Stimulated activated CD4-positive, alpha-beta T cell treated with anti-CD3 and anti-CD28 coated beads, TNF-alpha, amount 100 ng/mL, for 4 hours (primary cell): ENCODE measurements around the gene DBN1.
A peak's percentile ranks its signal among the peaks of the same experiment; 100 is the strongest.

ENCODE experiments used
- DNase-seq, 3 experiments: peaks; one replicate each; pipeline ENCODE4 v3.0.0-alpha.2; 2020; ENCODE audit warnings: low read depth in 3 of 3

DBN1 gene

DNA sequence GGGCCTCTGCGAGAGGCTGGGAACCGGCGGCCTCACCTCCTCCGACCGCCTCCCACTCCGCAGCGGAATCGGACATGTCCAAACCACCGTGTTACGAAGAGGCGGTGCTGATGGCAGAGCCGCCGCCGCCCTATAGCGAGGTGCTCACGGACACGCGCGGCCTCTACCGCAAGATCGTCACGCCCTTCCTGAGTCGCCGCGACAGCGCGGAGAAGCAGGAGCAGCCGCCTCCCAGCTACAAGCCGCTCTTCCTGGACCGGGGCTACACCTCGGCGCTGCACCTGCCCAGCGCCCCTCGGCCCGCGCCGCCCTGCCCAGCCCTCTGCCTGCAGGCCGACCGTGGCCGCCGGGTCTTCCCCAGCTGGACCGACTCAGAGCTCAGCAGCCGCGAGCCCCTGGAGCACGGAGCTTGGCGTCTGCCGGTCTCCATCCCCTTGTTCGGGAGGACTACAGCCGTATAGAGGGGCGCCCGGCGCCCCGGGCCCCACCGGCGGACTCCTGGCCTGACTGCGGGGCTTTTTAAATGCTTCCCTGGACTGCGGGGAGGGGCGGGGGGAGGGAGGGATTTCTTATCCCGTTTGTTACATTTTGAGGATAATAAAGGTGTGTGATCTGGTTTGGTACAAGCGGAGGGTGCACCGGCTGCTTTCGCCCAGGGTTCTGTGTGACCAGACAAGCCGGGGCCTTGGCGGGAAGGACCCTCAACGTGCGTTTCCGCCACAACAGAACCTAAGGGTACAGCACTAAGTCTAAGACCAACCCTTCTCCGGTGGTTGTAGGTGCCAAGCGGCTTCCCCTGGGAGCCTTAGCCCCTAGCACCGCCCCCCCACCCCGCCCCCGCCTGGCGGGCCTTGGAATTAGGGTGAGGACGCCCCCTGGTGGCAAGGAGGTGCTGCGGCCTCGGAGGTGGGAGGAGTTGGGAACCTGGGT lies 17.5 kb downstream of the DBN1 start:
- peak; percentile 91 to 99 (median 97) for DNase-seq

DNA sequence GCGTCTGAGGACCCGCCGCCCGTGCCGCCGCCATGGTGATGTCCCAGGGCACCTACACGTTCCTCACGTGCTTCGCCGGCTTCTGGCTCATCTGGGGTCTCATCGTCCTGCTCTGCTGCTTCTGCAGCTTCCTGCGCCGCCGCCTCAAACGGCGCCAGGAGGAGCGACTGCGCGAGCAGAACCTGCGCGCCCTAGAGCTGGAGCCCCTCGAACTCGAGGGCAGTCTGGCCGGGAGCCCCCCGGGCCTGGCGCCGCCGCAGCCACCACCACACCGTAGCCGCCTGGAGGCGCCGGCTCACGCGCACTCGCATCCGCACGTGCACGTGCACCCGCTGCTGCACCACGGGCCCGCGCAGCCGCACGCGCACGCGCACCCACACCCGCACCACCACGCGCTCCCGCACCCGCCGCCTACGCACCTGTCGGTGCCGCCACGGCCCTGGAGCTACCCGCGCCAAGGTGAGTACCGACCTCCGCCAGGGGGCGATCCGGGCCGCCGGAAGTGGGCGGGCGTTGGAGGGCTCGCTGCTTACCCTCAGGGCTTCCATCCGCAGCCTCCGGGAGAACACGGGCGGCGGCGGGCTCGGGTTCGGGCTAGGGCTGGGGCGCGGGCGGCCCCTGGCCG lies 18.3 kb downstream of the DBN1 start:
- DNase-seq: peak; percentile 86 to 92 (median 87)

DNA sequence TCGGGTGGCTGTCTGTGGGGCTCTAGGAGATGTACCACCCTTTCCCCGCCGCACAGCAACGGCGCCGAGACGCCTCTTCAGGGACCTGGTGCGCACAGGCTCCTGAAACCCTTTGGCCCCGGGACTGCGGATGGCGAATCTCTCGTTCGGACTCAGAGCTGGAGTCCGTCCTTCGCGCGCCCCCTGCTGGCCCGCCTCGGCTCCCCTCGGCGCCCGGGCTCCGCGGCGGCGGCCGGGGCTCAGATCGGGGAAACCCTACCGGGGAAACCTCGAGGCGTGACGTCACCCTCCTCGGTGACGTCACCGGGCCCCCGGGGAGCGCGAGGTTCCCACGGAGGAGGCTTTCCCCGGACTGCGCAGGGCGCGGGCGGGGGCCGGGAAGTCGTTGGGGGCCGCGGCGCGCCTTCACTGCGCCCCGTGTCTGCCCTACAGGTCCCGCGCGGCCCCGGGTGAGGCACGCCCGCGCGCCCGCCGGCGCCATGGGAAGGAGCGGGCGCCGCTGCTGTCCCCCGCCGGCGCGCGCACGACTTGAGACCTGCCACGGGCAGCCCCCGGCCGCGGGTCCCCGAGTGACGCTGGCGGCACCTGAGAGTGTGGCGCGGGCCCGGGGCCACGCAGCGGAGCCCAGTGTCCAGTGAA lies 18.9 kb downstream of the DBN1 start:
- peak; percentile 93 to 96 (median 94) for DNase-seq

DNA sequence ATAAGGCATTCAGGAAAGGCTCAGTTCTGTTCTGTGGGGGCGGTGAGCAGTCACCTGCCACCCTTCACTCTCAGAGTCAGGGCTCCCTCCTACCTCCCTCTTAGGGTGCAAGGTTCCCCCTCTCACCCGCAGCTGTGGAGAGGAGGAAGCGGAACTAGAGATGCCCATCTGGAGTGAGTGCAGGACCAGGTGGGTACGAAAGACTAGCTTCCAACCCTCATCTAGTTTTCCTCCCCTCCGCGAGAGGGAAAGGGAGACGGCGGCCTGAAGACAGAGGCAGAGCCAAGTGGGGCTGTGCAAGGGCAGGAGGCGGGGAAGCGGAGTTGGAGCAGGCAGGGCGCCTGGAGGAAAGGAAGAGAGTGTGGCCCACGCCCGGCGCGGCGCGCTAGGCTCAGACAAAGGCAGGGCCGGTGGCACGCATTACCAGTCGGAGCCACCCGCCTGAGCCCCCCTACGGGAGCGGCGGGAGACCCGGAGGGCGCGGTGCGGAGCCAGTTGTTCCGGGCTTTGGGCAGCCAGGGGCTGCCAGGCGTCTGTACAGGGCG lies 19.5 kb downstream of the DBN1 start:
- DNase-seq: no peak

DNA sequence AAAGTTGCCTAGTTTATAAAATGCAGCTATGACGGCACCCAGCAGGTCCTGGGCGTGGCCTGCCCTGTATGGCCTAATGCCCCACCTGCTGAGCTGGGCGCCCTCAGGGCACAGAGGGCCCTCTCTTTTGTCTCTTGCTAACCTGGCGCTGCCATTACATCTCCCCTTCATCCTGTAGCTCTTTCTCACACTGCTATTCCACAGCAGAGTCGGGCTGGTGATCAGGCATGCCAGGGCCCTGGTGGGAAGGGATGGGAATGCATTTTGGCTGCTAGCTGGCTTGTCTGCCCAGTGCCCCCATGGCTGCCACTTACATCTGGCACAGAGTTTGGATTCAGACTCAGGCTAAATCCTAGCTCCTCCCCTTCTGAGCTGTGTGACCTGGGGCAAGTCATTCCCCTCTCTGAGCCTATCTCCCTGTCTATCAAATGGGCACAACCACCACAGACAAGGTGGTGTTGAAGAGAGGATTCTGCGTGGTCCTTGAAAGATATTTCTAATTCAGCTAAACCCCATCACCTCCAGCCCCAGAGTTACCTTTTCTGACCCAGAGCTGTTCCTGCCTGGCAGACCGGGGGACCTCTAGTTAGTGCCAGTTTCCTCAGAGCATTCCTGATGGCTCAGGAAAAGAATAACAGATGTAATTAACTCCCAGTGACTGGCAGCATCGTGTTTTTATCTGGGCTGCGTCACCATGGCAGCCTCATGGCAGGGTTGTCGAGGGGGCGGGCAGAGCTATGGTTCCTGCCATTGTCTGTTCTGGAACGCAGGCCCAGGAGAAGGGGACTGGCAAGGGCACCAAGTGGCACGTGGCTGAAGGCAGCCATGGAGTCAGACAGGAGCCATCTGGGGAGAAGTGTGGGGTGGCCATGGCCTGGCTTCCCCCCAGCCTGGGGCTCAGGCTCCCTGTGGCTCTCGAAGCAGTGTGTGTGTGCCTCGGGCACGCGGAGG lies 20.5 kb downstream of the DBN1 start:
- DNase-seq: no peak

DNA sequence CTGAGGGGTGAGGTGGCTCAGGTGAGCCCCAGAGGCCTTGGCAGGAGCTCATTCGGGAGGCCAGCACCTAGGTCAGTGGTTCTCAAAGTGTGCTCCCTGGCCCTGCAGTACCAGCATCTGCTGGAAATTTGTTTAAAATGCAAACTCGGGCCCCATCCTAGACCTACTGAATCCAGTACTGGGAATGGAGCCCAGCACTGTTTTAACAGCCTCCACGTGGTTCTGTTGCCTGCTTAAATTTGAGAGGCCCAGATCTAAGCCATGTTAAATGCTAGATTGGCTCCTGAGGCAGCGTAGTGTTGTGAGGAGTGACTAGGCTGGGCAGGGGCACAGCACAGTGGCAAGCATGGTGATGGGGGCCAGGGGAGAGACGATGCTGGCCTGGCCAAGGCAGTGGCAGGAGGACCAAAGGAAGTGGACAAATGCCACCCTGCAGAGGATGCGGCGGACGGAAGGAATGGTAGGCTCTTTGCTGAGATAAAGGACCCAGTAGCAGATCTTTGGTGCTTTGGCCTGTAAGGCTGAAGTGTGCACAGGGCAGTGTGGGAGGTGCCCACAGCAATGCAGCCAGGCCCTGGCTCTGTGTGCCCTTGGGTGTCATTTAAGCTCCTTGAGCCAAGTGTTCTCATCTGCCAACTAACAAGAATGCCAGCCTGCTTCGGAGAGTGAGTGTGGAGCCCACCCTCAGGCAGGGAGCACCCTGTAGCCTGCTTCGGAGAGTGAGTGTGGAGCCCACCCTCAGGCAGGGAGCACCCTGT lies 22.6 kb downstream of the DBN1 start:
- no peak for DNase-seq

DNA sequence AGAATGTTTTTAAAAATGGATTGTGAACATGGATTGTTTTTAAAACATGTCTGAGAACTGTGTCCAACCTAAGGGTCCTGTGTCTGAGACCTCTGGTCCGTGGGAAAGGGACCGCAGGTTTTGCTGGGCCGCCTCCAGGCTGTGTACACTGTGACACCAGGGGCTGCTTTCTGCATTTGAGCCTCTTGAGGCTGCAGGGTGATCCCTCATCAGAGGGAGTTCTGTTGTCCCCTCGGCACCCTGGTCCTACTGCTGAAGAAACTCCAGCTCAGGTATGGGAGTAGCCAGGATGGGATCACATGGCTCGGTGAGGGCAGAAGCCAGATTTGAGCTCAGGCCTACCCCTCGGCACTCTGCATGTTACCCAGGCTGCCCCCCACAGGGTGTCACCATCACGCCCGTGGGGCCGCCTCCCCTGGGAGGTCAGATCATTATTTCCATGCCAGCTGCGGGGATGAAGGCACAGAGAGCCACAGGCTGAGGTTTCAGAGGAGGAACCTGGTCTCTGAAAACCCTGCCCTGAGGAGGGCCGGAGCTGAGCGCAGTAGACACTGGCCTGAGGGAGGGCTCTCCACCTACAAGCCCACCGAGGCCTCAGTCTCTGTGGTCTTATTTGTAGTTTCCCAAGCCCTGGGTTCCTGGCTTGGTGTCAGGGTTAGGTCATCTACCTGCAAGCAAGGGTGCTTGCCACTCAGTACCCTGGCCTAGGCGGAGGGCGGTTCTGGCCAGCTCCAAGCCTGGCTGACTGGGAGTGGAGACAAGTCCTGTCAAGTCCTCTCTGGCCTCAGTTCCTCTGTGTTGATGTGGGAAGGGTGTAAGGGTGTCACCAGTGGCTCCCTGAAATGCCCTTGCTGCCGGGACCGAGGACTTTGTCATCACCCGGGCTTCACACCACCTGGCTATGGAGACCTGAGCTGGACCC lies 24.0 kb downstream of the DBN1 start:
- DNase-seq: no peak

DNA sequence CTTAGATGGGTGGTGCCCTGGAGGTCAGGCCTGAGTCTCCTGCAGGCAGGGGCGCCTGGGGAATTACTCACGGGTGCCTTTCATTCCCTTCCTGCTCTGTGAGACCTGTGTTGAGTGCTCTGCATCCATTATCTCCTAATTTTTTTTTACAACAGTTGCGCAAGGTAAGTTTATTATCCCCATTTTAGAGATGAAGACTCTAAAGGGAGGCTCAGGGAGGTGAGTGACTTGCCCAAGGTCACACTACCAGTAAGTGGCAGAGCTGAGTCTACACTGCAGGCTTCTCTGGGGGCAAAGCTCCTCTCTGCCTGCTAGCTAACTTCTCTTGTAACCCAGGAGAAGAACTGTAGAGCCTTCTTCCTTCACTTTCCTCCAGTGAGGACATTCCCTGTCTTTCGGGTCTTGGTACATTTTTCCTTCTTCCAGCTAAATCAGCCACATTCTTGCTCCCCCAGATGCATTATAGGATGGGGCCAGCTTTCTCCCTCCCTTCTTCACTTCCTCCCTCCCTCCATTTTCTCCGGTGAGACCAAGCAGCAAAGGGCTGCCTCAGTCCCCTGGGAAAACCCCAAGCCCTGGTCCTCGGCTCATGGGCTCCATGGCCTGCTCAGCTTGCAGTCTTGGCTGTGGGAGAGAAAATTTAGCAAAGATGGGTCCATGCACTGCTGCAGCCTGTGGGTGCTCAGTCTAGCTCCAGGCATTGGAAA lies 25.0 kb downstream of the DBN1 start:
- DNase-seq: no peak

DNA sequence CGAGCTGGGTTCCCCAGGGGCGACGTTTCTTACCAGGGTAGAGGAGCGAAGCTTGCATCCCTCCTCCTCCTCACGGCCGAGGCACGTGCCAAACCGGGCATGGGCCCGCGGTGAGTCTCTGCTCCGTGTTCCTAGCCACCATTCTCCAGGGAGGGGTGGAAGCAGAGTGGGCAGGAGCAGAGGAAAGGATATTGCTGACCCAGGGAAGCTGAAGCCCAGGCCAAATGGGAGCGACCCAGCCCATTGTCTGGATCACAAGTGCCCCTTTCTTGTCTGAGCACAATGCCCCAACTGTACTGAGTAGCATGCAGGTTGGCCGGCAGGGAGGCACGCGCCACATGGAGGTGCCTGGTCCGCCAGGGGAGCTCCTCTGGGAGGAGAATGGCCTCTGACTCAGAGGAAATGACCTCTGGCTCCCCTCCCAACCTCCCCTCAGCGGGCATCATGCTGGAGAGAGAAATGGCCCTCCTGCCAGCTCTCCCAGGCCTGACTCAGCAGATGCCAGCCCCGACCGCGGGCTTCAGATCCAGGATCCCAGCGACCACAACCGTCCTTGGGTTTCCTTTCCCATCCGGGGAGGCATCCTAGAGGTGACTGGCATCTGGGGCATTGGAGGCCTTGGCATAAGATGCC lies 25.7 kb downstream of the DBN1 start:
- DNase-seq: no peak

DNA sequence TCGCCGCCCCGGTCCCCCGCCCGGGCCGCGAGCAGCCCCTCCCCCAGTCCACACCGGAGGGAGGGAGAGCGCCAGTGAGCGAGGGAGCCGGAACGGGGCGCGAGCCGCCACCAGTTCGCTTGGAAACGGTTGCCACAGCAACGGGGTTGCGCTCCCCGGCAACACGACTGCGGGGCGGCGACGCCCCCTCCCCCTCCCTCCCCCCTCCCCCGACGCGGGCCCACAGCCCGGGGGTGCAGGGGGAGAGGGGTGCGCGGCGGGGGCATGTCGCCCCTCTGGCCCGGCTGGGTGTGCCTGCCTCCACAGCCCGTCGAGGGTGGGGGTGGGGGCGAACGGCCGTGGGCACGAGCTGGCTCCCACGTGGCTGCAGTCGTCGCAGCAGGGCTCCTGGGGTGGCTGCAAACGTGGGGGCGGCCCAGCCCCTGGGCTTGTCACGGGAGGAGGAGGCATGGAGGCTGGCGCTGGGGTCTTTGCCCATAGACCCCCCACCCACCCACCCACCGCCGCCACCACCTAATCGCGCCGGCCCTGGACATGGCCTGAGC lies 26.3 kb downstream of the DBN1 start:
- peak in 1 of 3 experiments; percentile 46 for DNase-seq

DNA sequence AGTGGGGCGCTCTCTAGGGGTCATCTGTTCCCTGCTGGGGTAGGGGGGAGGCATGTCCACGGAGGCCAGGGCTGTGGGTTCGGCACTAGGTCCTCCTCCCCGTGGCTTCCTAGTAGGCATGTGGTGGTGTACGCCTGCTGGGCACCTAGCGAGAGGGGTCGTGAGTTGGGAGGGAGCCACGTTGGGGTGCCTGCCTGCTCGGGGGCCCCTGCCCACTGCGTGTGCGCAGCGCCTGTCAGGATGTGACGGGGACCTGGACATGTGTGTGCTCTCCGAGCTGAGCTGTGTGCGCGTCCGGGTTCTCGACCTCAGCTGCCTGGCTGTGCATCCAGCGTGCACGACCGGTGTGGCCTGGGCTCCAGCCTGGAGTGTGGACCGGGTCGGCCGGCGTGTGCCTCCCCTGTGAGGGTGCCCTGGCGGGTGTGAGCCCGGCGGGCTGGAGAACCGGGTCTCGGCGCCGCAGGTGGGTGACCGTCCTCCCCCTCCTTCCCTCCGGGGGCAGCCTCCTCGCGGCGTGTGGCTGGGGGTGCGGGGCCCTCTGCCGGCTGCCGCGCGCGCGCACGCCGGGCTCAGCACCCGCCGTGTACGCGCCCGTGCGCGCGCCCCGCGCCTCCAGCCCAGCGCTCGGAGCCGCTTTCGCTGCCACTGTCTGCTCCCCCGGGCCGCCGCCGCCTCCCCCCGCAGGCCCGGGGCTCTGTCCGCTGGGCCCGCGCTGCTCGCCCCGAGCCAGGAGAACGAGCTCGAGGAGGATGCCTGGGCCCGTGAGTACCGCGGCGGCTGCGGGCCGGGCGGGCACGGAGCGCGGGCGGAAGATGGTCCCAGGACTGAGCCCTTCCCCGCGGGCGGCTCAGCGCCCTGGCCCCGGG lies 27.0 kb downstream of the DBN1 start, which contains the start of gene PRR7:
TSS of gene PRR7 (plus strand) at position 615 of the 866 bp plus-strand sequence. CDS start 8,254 bp downstream, outside the sequence.
- peak; percentile 40 to 64 (median 60) for DNase-seq

DNA sequence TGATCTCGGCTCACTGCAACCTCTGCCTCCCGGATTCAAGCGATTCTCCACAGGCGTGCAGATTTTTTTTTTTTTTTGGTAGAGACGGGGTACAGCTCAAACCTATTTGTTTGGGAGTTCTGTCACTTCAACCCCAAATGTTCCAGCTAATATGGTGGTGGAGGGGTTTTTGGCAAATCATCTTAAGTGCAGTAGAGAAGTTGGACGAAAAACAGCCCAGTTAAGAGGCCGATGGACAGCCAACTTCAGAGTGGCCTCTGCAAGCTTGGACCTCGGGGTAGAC lies 27.6 kb downstream of the DBN1 start:
- no peak for DNase-seq

DNA sequence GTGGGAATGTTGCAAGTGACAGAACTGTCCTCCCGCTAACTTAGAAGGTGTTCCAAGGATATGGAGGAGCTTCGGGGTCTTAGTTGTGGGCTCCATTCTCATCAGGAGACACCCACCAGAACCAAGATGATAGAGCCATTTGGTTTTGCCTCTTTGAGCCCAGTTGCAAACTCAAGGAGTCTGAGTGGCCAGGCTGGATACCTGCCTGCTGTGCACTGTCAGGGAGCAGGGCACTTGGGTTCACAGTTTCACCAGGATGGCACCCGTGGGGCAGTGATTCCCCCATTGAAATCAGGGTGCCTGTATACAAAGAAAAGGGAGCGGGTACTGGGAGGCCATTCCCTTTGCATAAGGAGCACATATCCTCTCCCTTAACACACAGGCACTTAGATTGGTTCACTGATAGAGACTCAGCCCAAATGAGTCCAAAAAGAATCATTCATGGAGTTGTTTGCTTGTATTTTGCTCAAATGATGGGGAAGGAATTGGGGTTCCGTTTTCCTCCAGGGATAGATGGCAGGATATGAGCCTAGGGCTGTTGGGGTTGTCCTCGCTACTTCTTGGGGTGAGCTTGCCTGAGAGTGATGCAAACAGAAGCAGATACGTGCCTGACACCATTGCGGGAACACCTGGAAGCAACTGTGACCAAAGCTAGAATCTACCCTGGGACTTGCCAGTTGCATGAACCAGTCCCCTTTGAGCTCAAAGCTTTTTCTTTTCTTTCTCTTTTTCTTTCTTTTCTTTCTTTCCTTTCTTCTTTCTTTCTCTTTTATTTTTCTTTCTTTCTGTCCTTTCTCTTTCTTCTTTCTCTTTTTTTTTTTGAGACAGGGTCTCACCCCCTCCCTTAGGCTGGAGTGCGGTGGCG lies 28.1 kb downstream of the DBN1 start:
- no peak for DNase-seq

DNA sequence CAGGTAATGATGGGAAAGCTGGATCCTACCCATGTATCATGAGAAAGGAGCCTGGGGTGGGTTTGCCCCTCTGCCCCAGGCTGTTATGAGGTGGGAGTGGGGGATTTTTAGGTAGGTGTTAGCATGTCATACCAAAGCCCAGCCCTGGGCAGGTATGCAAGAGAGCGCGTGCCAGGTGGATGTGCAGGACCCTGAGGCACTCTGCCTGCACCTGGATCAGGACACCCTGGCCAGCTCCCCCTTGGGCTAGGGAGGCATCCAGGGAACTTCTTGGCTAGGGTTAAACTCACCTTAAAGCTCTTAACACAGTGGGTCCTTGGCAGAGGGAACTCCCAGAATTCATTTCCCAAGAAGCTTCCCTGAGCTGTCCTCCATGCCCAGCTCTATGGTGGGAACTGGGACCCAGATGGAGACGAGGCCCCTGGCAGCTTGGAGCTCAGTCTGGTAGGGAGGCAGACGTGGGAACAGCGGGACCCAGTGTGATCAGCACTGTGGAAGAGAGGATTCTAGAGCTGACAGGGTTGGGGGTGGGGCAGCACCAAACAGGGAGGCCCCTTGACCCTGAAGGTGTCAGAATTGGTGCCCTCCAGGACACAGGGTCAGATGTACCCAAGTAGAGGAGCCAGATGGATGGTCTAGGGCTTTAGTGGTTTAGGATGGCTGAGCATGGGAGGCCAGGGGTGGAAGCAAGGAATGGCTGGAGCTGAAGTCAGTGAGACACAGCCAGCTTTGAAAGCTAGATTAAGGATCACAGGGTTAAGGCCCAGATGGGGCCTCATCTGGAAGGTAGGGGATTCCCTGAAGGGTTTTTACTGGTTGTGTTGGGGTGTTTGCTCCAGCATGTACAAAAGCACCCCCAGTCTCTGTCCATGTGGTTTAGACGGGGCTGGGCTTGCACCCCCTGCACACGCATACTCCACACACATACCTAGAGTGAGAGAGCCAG lies 29.1 kb downstream of the DBN1 start:
- no peak for DNase-seq
